ENCODE data around the gene FOXO1. TPM values are rescaled to one million over a fixed set of nuclear protein-coding genes. Genes with fewer than 3 reads are reported as not detected.
A peak's percentile ranks its signal among the peaks of the same experiment; 100 is the strongest.

The FOXO1 gene
- total RNA-seq, 1 donor from 2014 or later, result 19.9 TPM

- Histone ChIP-seq H3K36me3 (no peaks in the 10 kb centered on the region), H3K27me3 (ENCODE audit: low read depth) (no peaks in the 10 kb centered on the region), H3K4me1 (peaks cover 66% of the 10 kb centered on the region), H3K4me3 (no peak overlapping the region), H3K9me3 (no peaks in the 10 kb centered on the region), H3K27ac (no peak overlapping the region)
- DNase-seq (no peak), ATAC-seq (no peak)
- intact Hi-C loops (cut with DNase I), result no loop called here
- TF ChIP-seq, protein P1, sequence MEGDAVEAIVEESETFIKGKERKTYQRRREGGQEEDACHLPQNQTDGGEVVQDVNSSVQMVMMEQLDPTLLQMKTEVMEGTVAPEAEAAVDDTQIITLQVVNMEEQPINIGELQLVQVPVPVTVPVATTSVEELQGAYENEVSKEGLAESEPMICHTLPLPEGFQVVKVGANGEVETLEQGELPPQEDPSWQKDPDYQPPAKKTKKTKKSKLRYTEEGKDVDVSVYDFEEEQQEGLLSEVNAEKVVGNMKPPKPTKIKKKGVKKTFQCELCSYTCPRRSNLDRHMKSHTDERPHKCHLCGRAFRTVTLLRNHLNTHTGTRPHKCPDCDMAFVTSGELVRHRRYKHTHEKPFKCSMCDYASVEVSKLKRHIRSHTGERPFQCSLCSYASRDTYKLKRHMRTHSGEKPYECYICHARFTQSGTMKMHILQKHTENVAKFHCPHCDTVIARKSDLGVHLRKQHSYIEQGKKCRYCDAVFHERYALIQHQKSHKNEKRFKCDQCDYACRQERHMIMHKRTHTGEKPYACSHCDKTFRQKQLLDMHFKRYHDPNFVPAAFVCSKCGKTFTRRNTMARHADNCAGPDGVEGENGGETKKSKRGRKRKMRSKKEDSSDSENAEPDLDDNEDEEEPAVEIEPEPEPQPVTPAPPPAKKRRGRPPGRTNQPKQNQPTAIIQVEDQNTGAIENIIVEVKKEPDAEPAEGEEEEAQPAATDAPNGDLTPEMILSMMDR (IDR thresholded peaks at IDR 0.05), result no peak
Observed at GRCh38 chr13:40640845-40641458, 25.5 kb downstream of the FOXO1 start.

GRCh38 chr13:40640202-40640601, 26.2 kb downstream of the FOXO1 start:
- Histone ChIP-seq H3K4me1 (peaks cover 58% of the 10 kb centered on the region), H3K27ac (peak overlapping the region; percentile 65), H3K36me3 (no peaks in the 10 kb centered on the region), H3K9me3 (no peaks in the 10 kb centered on the region), H3K27me3 (ENCODE audit: low read depth) (no peaks in the 10 kb centered on the region), H3K4me3 (no peak overlapping the region)
- TF ChIP-seq, protein P1 (IDR thresholded peaks at IDR 0.05), result no peak
- ATAC-seq (no peak), DNase-seq (no peak)
- intact Hi-C loops (cut with DNase I), result no loop called here

DNA sequence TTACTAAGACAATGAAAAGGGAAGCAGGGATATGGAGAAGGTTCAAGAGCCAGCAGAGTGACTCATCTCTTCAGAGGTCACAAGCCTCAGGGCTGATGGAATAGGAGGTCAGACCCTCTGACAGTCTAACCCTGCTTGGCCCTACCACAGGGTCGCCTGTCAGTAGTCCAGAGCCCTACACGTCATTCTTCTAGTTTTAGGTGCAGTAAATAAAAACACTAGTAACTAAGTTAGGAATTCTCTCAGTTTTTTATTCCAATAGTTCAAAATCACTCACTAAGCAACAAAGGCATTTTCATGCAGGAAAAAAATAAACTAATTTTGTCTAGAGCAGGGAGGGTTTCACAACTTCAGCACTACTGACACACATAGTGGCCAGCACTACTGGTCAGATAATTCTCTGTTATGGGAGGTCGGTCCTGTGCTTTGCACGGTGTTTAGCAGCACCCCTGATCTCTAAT, 27.2 kb downstream of the FOXO1 start:
- H3K27me3 ChIP-seq (ENCODE audit: low read depth), result no peaks in the 10 kb centered on the region
- no peak overlapping the region for H3K4me3 ChIP-seq
- ATAC-seq (peak; percentile 88 to 89), DNase-seq (no peak)
- intact Hi-C loops (cut with DNase I), result no loop called here
- no peaks in the 10 kb centered on the region for H3K9me3 ChIP-seq
- no peaks in the 10 kb centered on the region for H3K36me3 ChIP-seq
- TF ChIP-seq, protein P1 (IDR thresholded peaks at IDR 0.05), result no peak
- peak overlapping the region; percentile 65 for H3K27ac ChIP-seq
- peaks cover 49% of the 10 kb centered on the region for H3K4me1 ChIP-seq

DNA sequence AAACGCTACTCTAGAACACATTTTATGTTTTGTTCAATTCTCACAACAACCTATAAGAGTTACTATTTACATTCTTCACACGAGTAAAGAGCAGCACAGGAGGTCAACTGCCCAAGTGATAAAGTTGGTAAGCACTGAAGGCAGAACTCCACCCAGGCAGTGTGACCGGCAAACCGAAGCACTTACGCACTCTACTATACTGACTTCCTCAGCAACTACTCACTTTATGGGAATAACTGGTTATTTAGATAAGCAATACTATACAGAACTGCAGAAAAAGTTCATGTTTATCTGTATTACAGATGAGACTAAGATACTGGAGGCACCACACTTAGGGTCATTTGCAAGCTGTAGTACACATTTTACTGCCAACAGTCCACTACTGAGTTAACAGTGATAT, 28.8 kb downstream of the FOXO1 start:
- TF ChIP-seq, protein P1 (IDR thresholded peaks at IDR 0.05), result no peak
- no peaks in the 10 kb centered on the region for H3K9me3 ChIP-seq
- intact Hi-C loops (cut with DNase I), result no loop called here
- H3K36me3 ChIP-seq, result no peaks in the 10 kb centered on the region
- H3K4me1 ChIP-seq, result peaks cover 40% of the 10 kb centered on the region
- H3K4me3 ChIP-seq, result no peak overlapping the region
- H3K27me3 ChIP-seq (ENCODE audit: low read depth), result no peaks in the 10 kb centered on the region
- no peak for DNase-seq
- peak overlapping the region; percentile 65 for H3K27ac ChIP-seq
- peak; percentile 49 to 73 for ATAC-seq

- Histone ChIP-seq H3K9me3 (no peaks in the 10 kb centered on the region), H3K27me3 (ENCODE audit: low read depth) (no peaks in the 10 kb centered on the region), H3K36me3 (no peaks in the 10 kb centered on the region), H3K4me1 (peaks cover 55% of the 10 kb centered on the region), H3K4me3 (no peak overlapping the region), H3K27ac (no peak overlapping the region)
- intact Hi-C loops (cut with DNase I), result no loop called here
- DNase-seq, result no peak
- ATAC-seq, result no peak
- TF ChIP-seq, protein P1 (IDR thresholded peaks at IDR 0.05), result no peak
Observed at GRCh38 chr13:40635315-40635995, 31.0 kb downstream of the FOXO1 start.
